Spleen (tissue), 7 donors: Measurements from ENCODE around the gene FA2H.

Experiments used
- POLR2A ChIP-seq, 3 donors: fragments of 450-650 bp; IDR thresholded peaks; one replicate each; pipeline ENCODE4 v1.5.1; 2017; ENCODE audit warnings: antibody characterized with exemption in 3 of 3, mild to moderate bottlenecking in 1 of 3
- POLR2AphosphoS5 ChIP-seq, 3 donors: sonication (generic); formaldehyde crosslinking; IDR thresholded peaks; one replicate each; pipeline ENCODE4 v1.5.1; 2017; ENCODE audit warnings: antibody characterized with exemption in 3 of 3
- TF ChIP-seq, protein P1 (sequence below), 11 experiments: fragments of 200-600 bp in 7 of 11; fragments of 450-650 bp in 4 of 11; sonication (generic) in 4 of 11; IDR thresholded peaks in 8 of 11; conservative IDR thresholded peaks in 3 of 11; 1 replicate in 7 of 11; 2 replicates in 4 of 11; pipeline versions ENCODE4 v1.4.0 to v1.8.0; 2016 to 2021; ENCODE audit warnings: antibody characterized with exemption in 11 of 11, inconsistent platforms in 4 of 11, mild to moderate bottlenecking in 1 of 11
- donor health status: DM: no; HTN: no; CAD: no; lungs with moderate emphysema.
- donor health status: DM: no; HTN: no; CAD: no.
- donor health status: DM: no; HTN: no; CAD: no.

DNA sequence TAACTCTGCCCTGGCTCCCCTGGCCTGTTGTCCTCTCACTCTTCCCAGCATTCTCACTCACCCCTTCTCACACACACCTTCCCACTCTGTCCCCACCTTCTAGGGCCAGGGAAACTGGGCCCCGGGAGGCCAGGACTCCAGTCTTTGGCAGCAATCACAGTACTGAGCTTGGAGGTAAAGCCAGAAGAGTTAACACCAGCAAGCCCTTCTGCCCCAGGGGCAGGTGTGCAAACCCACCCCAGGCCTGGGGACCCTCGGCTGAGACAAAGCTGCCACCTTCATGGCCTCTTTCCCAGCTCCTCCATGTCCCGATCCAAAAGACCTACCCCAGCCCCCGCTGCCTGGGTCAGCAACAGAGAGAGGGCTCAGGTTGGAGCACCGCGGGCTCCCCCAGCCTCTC, 37.1 kb downstream of the FA2H start:
- TF ChIP-seq POLR2A (IDR thresholded peaks at IDR 0.05) (no peak), POLR2AphosphoS5 (IDR thresholded peaks at IDR 0.05) (no peak)
- TF ChIP-seq, protein P1, sequence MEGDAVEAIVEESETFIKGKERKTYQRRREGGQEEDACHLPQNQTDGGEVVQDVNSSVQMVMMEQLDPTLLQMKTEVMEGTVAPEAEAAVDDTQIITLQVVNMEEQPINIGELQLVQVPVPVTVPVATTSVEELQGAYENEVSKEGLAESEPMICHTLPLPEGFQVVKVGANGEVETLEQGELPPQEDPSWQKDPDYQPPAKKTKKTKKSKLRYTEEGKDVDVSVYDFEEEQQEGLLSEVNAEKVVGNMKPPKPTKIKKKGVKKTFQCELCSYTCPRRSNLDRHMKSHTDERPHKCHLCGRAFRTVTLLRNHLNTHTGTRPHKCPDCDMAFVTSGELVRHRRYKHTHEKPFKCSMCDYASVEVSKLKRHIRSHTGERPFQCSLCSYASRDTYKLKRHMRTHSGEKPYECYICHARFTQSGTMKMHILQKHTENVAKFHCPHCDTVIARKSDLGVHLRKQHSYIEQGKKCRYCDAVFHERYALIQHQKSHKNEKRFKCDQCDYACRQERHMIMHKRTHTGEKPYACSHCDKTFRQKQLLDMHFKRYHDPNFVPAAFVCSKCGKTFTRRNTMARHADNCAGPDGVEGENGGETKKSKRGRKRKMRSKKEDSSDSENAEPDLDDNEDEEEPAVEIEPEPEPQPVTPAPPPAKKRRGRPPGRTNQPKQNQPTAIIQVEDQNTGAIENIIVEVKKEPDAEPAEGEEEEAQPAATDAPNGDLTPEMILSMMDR (IDR thresholded peaks at IDR 0.05 in 8 of 11, conservative IDR thresholded peaks at IDR 0.05 in 3 of 11), result no peak
